ENCODE measurements around the gene PDK3.

Gene PDK3

DNA sequence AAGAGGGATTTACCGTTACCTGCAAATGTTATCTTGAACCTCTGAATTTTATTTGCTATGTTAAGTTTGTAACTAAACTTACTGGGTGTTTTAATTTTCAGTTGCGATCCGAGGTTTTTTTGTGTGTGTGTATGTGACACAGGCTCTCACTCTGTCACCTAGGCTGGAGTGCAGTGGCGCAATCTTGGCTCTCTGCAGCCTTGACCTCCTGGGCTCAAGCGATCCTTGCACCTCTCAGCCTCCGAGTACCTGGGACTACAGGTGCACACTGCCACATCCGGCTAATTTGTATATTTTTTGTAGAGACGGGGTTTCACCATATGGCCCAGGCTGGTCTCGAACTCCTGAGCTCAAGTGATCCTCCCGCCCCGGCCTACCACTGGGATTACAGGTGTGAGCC lies 18.5 kb downstream of the PDK3 start:
- DNase-seq: no peak

- no peak for DNase-seq
Observed at GRCh38 chrX:24485323-24485722, 20.2 kb downstream of the PDK3 start.

GRCh38 chrX:24485976-24486680 lies 21.0 kb downstream of the PDK3 start:
- DNase-seq: no peak

GRCh38 chrX:24487571-24487970 lies 22.5 kb downstream of the PDK3 start:
- no peak for DNase-seq

- no peak for DNase-seq
Observed at GRCh38 chrX:24491741-24492140, 26.7 kb downstream of the PDK3 start.

DNA sequence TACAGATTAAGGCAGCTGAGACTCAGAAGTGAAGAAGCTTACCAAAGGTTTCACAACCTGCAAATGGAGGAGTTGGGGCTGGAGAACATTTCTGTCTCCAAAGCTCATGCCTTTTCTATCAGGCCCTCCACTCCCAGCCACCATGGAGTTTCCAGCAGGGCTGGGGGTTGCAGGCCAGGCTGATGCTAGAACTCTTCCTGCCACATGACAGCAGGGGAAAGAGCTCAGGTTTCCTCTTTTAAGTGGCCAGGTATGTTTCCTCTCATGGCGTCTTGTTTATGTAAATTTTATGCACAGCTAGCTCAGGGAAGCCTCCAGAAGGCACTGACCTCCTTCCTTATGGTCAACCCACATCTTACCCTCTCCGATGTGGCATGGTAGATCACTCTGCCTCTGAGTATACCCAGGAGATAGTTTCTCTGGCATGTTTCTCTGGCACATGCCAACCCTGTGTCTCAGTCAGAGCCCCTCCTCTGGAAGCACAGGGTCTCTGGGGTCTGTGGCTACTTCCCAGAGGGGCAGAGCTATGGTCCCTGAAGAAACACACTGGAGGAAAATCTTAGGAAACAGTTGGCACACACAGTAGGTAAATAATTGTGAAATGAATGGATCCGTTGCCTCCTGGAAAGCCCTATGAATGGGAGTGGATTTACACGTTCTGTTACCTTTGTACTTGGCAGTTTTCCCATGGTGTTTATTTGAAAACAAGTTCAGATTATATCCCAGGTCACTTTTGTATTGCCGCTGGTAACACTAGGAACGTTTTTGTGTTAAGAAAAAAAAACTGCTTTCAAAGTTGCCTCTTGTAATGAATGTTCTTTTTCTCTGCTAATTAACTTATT lies 28.9 kb downstream of the PDK3 start:
- no peak for DNase-seq

- no peak for DNase-seq
Observed at GRCh38 chrX:24494647-24495075, 29.6 kb downstream of the PDK3 start.

DNA sequence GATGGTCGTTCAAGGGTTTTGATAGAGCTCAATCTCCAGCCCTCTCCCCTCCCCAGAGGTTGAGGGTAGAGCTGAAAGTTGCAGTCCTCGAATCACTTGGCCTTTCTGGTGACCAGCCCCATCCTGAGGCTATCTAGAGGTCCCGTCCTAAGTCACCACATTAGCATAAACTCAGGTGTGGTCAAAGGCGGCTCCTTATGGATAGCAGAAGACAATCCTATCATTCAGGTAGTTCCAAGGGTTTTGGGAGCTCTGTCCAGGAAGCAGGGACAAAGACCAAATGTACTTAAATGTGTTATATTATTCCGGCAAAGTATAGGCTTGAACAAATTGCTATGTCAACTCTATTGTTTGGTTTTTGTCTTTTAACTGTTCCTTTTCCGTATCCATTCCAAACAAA lies 30.6 kb downstream of the PDK3 start:
- DNase-seq: no peak

- DNase-seq: peak; percentile 45
Observed at GRCh38 chrX:24498181-24498580, 33.1 kb downstream of the PDK3 start.

DNA sequence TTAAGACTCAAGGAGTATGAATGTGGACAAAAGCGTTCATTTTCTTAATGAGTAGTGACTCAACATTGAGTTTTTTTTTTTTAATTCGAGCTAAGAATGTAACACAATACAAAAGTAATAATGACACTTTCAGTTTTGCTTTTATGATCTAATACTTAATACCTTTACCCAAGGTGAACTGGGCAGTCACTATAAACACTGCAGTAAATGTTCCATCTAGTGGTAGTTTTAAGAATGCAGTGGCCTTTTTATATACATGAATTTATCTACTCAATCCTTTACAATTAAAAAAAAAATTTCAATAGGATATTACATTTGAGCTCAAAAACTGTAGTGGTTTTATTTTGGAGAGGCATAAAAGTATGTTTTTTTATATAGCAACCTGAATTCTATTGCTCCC lies 33.9 kb downstream of the PDK3 start:
- no peak for DNase-seq

DNA sequence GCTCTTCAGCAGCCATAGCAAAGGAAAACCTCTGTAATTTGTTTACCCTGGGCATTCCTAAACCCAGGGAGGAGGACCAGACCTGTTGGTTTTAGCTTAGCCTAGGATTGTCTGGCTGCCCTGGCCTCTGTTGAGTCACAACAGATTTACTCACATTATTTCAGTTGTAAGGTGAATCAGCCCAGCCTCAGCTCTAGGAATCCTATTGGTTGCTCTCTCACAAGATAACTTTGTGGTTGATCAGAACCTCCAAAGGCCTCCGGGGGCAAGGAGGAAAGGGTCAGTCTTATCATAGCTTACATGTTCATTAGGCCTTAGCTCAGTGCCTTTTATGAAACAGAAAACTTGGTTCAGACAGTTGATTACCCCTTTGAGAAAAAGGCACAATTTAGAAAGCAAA lies 41.0 kb downstream of the PDK3 start:
- no peak for DNase-seq

DNA sequence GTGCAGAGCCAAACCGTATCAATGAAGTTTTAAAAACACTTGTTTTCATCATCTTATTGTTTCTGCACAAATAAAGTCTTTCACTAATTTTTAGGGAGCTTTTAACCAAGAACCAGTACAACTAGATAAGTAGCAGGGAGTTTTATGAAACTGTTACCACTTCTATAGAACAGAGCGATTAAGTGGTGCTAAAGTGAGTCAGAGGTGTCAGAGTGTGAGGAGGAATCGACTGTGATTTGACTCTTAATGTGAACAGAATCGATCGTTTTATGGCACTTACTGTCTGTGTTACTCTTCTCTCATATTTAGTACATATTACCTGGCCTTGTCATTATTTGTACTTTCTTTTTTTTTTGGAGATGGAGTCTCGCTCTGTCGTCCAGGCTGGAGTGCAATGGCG lies 43.3 kb downstream of the PDK3 start:
- no peak for DNase-seq

DNA sequence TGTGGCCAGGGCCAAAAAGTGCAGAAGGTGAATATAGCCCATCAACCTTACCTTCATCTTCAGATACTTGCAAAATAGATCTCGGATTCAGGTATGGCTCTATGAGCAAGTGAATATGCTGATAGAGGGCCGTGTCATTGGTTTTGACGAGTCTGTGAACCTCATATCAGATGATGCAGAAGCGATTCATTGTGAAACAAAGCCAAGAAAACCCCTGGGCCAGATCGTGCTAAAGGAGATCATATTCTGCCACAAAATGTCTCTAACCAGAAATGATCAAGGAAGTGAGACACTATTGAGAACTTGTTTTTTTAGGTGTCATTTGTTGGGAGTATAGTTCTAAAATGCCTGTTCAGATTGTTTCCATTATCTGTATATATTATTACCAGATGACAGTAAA lies 48.3 kb downstream of the PDK3 start:
- no peak for DNase-seq

- DNase-seq: no peak
Observed at GRCh38 chrX:24515447-24515846, 50.4 kb downstream of the PDK3 start.

- no peak for DNase-seq
Observed at GRCh38 chrX:24520472-24520871, 55.4 kb downstream of the PDK3 start.

GRCh38 chrX:24525455-24525854 lies 60.4 kb downstream of the PDK3 start:
- DNase-seq: no peak

DNA sequence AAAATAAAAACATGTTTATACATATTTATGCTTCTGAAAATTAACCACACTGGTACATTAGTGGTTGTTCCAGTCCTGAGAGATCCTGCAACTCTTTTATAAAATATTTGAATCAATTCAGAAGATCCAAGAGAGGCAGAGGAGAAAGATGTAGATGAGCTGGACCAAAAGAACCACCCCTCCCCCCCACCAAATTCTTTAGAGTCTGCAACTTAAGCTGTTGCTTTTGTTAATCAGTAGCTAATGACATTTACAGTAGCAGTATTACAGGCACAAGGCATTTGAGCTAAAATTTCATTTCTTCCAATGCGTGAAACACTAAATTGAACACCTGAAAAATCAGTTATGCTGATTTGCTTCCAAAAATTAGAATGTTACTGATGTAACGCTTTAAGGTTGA lies 61.5 kb downstream of the PDK3 start:
- DNase-seq: no peak

DNA sequence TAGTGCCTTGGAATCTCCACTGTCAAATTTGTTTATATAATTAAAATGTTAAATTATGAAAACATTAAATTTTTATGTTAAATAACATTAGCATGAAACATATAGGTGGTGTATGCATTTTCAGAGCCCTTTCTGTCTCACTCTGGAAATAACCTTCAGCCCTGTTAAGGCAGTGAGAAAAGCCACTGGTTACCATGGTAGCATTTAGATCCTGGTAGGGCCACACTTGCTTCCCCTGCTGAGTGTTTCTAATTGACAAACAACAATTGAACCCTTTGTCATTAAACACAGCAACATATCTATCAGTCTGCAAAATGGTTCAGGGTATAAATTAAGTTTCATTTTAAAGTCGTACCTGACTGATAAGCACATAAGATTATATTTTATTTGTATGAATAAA lies 63.5 kb downstream of the PDK3 start:
- no peak for DNase-seq

DNA sequence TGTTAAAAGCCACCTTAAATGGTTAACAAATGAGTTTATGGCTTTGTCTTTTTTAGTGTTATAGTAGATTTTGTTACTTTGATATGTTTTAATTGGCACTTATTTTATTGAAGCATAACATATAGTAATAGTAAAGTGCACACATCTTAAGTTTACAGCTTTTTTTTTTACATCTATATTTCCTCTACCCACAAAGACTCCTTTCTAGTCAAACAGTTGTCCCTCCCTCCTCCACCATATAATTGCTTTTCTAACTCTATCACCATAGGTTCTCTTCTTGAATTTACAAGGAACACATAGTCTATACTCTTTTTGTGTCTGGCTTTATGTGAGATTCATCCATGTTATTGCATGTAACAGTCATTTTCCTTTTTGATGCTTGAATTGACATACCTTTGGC lies 71.5 kb downstream of the PDK3 start:
- DNase-seq: no peak

- no peak for DNase-seq
Observed at GRCh38 chrX:24542756-24543155, 77.7 kb downstream of the PDK3 start.

DNA sequence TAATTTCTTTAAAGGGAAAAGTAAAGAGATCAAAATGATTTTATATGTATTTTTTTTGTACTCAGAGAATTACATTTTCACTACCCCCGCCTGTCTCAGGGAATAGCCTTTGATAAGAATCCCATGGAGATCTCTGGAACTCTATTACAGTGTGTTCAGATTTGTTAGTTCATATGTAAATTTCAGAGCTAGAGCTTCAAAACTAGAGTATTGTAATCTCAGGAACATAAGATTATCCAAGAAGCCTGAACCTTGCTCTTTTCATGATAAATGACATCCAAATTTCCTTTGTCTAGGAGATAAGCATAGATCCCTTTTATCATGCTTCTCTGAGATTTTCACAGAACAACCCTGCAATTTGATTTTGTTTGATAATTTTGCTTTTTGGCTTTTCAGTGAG lies 82.9 kb downstream of the PDK3 start:
- DNase-seq: no peak

DNA sequence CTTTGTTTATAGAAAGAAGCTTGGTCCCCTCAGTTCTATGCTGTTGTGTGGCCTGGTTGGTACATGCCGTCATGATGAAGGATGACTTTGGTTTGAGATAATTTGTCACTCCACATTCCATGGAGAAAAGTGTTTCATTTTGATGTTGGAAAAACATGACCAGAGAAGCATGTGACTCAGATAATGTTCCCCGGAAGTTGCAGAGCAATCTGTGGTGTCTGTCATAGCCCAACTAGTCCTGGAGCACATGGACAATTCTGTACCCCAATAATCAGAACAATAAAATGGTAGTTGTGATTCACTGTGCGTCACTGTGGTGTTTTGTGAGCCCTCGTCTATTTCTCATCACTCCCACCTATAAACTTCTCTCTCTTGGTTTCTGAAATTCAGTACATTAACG lies 85.1 kb downstream of the PDK3 start:
- DNase-seq: no peak

- DNase-seq: no peak
Observed at GRCh38 chrX:24553011-24553410, 87.9 kb downstream of the PDK3 start.

DNA sequence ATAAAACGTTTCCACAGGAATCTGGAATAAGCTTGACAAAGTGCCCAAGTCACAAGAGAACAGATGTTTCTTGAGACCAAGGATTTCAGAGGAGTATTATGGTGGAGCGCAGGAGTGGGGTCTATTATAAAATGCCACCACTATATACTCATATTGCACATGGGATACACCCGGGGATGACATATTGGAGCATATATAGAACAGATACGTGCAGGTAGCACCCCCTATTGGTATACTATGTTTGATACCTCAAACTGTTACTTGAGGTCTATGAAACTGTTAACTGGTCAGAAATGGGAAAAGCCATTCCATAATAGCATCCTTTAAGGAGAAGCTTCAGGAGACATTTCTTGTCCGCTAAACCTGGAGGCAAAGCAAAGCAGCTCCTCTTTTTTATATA lies 96.0 kb downstream of the PDK3 start:
- DNase-seq: no peak

Data from CD4-positive, alpha-beta T cell treated with Interleukin-17A for 4 hours (primary cell).